SK-N-SH treated with all-trans-retinoic acid at 6 μM for 48 hours (cell line): ENCODE results near the gene KDM6B.

Experiments used
- ATAC-seq: fragments of 200-7000 bp; cut with Tn5 transposase; 3 replicates; pipeline ENCODE4 v1.9.1; 2020; ENCODE audit warnings: mild to moderate bottlenecking, moderate library complexity
- ARNTL ChIP-seq: fragments of 450-650 bp; formaldehyde crosslinking; IDR thresholded peaks from 2 replicates; pipeline ENCODE4 v1.5.0; 2020; ENCODE audit warnings: low read depth, mild to moderate bottlenecking, moderate library complexity, borderline replicate concordance
- BACH2 ChIP-seq: fragments of 250-450 bp; sonication (Bioruptor Pico); IDR thresholded peaks from 2 replicates; pipeline ENCODE4 v1.9.0; 2021; ENCODE audit warnings: mild to moderate bottlenecking, borderline replicate concordance
- ESRRG ChIP-seq: fragments of 250-450 bp; sonication (Bioruptor Pico); IDR thresholded peaks from 2 replicates; pipeline ENCODE4 v1.6.1; 2021; ENCODE audit warnings: mild to moderate bottlenecking
- PPARA ChIP-seq: fragments of 250-450 bp; sonication (Bioruptor Pico); IDR thresholded peaks from 2 replicates; pipeline ENCODE4 v1.5.0; 2020; ENCODE audit warnings: mild to moderate bottlenecking, borderline replicate concordance
- RARB ChIP-seq: fragments of 250-450 bp; sonication (Bioruptor Pico); IDR thresholded peaks from 2 replicates; pipeline ENCODE4 v1.8.0; 2021; ENCODE audit warnings: mild to moderate bottlenecking, moderate library complexity
- SNAI2 ChIP-seq: fragments of 250-450 bp; sonication (Bioruptor Pico); IDR thresholded peaks from 2 replicates; pipeline ENCODE4 v1.5.0; 2020; ENCODE audit warnings: mild to moderate bottlenecking, moderate library complexity
- TOX ChIP-seq: fragments of 250-450 bp; sonication (Bioruptor Pico); IDR thresholded peaks from 2 replicates; pipeline ENCODE4 v1.8.0; 2021; ENCODE audit warnings: mild to moderate bottlenecking, moderate library complexity, borderline replicate concordance
- ZC3H10 ChIP-seq: fragments of 250-450 bp; sonication (Bioruptor Pico); IDR thresholded peaks from 2 replicates; pipeline ENCODE4 v1.5.1; 2021; ENCODE audit warnings: mild to moderate bottlenecking, moderate library complexity
- ZFP30 ChIP-seq: fragments of 450-650 bp; formaldehyde crosslinking; IDR thresholded peaks from 2 replicates; pipeline ENCODE4 v1.5.0; 2022; ENCODE audit warnings: mild to moderate bottlenecking, moderate library complexity
- ZNF565 ChIP-seq: fragments of 450-650 bp; formaldehyde crosslinking; conservative IDR thresholded peaks from 2 replicates; pipeline ENCODE4 v1.5.0; 2020; ENCODE audit warnings: low read depth, mild to moderate bottlenecking, moderate library complexity
- TF ChIP-seq, protein P1 (sequence below): fragments of 250-450 bp; sonication (Bioruptor Pico); IDR thresholded peaks from 2 replicates; pipeline ENCODE4 v1.5.0; 2020; ENCODE audit warnings: mild to moderate bottlenecking, moderate library complexity
- TF ChIP-seq, protein P2 (sequence below): fragments of 250-450 bp; sonication (Bioruptor Pico); IDR thresholded peaks from 2 replicates; pipeline ENCODE4 v1.8.0; 2020; ENCODE audit warnings: mild to moderate bottlenecking, moderate library complexity, borderline replicate concordance
- TF ChIP-seq, protein P3 (sequence below): fragments of 250-450 bp; sonication (Bioruptor Pico); IDR thresholded peaks from 2 replicates; pipeline ENCODE4 v1.5.1; 2021; ENCODE audit warnings: mild to moderate bottlenecking, moderate library complexity
- TF ChIP-seq, protein P4 (sequence below): fragments of 250-450 bp; sonication (Bioruptor Pico); IDR thresholded peaks from 2 replicates; pipeline ENCODE4 v1.5.1; 2020; ENCODE audit warnings: low read depth, mild to moderate bottlenecking, moderate library complexity
- TF ChIP-seq, protein P5 (sequence below): fragments of 250-450 bp; sonication (Bioruptor Pico); IDR thresholded peaks from 2 replicates; pipeline ENCODE4 v1.8.0; 2021; ENCODE audit warnings: low read depth, mild to moderate bottlenecking, moderate library complexity, borderline replicate concordance

KDM6B gene

DNA sequence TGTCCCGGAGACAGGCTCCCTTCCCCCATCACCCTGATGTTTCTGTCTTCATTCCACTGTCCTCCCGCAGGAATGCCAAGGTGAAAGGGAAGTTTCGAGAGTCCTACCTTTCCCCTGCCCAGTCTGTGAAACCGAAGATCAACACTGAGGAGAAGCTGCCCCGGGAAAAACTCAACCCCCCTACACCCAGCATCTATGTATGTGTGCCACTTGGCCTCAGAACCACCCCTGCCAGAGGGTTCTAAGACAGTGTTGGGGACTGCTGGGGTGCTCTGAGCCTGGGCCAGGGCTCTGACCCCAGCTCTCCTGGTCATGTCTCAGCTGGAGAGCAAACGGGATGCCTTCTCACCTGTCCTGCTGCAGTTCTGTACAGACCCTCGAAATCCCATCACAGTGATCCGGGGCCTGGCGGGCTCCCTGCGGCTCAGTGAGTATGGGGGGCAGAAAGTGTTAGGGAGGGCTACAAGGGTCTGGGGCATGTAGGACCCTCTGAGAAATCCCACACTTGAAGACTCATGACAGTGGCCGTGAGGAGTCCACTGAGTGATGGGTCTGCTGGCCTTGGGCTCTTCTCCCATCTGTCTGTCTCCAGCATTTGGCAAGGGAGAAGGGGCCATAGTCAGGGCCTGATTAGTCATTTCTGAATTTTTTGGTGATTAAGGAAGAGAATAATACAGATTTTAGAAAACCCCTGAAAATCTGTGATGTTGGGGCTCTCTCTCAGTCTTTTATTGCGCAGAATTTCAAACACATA lies 15.9 kb downstream of the KDM6B start:
- no peak for ATAC-seq
- TF ChIP-seq SNAI2 = no peak
- no peak for TF ChIP-seq RARB
- no peak for TF ChIP-seq ZFP30
- no peak for TF ChIP-seq BACH2 (CRISPR knock-in tag)
- TF ChIP-seq, protein P1, sequence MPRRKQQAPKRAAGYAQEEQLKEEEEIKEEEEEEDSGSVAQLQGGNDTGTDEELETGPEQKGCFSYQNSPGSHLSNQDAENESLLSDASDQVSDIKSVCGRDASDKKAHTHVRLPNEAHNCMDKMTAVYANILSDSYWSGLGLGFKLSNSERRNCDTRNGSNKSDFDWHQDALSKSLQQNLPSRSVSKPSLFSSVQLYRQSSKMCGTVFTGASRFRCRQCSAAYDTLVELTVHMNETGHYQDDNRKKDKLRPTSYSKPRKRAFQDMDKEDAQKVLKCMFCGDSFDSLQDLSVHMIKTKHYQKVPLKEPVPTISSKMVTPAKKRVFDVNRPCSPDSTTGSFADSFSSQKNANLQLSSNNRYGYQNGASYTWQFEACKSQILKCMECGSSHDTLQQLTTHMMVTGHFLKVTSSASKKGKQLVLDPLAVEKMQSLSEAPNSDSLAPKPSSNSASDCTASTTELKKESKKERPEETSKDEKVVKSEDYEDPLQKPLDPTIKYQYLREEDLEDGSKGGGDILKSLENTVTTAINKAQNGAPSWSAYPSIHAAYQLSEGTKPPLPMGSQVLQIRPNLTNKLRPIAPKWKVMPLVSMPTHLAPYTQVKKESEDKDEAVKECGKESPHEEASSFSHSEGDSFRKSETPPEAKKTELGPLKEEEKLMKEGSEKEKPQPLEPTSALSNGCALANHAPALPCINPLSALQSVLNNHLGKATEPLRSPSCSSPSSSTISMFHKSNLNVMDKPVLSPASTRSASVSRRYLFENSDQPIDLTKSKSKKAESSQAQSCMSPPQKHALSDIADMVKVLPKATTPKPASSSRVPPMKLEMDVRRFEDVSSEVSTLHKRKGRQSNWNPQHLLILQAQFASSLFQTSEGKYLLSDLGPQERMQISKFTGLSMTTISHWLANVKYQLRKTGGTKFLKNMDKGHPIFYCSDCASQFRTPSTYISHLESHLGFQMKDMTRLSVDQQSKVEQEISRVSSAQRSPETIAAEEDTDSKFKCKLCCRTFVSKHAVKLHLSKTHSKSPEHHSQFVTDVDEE (CRISPR knock-in tag) = no peak
- TF ChIP-seq, protein P2, sequence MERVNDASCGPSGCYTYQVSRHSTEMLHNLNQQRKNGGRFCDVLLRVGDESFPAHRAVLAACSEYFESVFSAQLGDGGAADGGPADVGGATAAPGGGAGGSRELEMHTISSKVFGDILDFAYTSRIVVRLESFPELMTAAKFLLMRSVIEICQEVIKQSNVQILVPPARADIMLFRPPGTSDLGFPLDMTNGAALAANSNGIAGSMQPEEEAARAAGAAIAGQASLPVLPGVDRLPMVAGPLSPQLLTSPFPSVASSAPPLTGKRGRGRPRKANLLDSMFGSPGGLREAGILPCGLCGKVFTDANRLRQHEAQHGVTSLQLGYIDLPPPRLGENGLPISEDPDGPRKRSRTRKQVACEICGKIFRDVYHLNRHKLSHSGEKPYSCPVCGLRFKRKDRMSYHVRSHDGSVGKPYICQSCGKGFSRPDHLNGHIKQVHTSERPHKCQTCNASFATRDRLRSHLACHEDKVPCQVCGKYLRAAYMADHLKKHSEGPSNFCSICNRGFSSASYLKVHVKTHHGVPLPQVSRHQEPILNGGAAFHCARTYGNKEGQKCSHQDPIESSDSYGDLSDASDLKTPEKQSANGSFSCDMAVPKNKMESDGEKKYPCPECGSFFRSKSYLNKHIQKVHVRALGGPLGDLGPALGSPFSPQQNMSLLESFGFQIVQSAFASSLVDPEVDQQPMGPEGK (CRISPR knock-in tag) = no peak
- TF ChIP-seq ZC3H10 (CRISPR knock-in tag) = no peak
- TF ChIP-seq, all 23 proteins: peak for 0

DNA sequence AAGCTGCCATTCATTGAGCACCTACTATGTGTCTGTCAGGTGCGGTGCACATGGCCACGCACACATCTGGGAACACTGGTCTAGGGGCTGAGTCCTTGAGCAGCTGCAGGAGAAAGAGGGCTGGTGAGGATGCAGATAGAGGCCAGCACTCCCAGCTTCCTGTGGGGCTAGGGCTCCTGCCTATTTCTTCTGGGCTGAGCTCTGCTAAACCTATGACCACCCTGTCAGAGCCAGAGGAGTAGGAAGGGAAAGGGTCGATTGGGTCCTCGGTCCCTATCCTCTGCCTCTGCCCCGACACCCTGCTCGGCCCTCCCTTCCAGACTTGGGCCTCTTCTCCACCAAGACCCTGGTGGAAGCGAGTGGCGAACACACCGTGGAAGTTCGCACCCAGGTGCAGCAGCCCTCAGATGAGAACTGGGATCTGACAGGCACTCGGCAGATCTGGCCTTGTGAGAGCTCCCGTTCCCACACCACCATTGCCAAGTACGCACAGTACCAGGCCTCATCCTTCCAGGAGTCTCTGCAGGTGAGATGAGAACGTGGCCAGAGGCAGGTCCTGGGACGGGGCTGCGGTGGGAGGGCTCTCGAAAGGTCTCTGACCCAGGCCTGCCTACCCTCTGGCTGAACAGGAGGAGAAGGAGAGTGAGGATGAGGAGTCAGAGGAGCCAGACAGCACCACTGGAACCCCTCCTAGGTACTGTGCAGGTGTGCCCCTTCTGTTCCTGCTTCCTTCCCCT lies 16.9 kb downstream of the KDM6B start:
- no peak for TF ChIP-seq RARB
- ATAC-seq = peak; percentile 2; the same call in 1 of the 3 replicates

DNA sequence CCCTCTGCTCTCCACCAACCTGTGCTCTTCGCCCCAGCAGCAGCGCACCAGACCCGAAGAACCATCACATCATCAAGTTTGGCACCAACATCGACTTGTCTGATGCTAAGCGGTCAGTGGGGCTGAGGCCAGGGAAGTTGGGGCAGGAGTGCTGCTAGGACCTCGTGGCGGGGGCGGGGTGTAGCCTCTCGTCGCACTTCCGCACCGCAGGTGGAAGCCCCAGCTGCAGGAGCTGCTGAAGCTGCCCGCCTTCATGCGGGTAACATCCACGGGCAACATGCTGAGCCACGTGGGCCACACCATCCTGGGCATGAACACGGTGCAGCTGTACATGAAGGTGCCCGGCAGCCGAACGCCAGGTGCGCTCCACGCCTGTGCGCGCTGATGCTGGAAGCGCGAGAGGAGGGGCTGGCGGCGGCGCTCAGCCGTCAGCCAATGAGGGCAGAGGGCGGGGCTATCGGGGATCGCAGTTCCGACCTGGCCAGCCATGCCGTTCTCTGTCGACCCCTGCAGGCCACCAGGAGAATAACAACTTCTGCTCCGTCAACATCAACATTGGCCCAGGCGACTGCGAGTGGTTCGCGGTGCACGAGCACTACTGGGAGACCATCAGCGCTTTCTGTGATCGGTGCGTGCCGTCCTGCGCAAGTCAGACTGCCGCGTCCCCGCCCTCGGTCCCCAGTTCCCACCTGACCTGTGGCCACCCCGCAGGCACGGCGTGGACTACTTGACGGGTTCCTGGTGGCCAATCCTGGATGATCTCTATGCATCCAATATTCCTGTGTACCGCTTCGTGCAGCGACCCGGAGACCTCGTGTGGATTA lies 17.6 kb downstream of the KDM6B start:
- no peak for TF ChIP-seq ZNF565 (CRISPR knock-in tag)
- TF ChIP-seq ESRRG (CRISPR knock-in tag) = no peak
- TF ChIP-seq ARNTL (CRISPR knock-in tag) = no peak
- TF ChIP-seq, protein P3, sequence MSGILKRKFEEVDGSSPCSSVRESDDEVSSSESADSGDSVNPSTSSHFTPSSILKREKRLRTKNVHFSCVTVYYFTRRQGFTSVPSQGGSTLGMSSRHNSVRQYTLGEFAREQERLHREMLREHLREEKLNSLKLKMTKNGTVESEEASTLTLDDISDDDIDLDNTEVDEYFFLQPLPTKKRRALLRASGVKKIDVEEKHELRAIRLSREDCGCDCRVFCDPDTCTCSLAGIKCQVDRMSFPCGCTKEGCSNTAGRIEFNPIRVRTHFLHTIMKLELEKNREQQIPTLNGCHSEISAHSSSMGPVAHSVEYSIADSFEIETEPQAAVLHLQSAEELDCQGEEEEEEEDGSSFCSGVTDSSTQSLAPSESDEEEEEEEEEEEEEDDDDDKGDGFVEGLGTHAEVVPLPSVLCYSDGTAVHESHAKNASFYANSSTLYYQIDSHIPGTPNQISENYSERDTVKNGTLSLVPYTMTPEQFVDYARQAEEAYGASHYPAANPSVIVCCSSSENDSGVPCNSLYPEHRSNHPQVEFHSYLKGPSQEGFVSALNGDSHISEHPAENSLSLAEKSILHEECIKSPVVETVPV = no peak
- TF ChIP-seq, protein P4, sequence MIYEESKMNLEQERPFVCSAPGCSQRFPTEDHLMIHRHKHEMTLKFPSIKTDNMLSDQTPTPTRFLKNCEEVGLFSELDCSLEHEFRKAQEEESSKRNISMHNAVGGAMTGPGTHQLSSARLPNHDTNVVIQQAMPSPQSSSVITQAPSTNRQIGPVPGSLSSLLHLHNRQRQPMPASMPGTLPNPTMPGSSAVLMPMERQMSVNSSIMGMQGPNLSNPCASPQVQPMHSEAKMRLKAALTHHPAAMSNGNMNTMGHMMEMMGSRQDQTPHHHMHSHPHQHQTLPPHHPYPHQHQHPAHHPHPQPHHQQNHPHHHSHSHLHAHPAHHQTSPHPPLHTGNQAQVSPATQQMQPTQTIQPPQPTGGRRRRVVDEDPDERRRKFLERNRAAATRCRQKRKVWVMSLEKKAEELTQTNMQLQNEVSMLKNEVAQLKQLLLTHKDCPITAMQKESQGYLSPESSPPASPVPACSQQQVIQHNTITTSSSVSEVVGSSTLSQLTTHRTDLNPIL (CRISPR knock-in tag) = no peak
- TF ChIP-seq TOX (CRISPR knock-in tag) = no peak
- TF ChIP-seq SNAI2 = no peak
- TF ChIP-seq, protein P5, sequence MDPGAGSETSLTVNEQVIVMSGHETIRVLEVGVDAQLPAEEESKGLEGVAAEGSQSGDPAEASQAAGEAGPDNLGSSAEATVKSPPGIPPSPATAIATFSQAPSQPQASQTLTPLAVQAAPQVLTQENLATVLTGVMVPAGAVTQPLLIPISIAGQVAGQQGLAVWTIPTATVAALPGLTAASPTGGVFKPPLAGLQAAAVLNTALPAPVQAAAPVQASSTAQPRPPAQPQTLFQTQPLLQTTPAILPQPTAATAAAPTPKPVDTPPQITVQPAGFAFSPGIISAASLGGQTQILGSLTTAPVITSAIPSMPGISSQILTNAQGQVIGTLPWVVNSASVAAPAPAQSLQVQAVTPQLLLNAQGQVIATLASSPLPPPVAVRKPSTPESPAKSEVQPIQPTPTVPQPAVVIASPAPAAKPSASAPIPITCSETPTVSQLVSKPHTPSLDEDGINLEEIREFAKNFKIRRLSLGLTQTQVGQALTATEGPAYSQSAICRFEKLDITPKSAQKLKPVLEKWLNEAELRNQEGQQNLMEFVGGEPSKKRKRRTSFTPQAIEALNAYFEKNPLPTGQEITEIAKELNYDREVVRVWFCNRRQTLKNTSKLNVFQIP (CRISPR knock-in tag) = no peak
- ATAC-seq = peak; percentile 84

DNA sequence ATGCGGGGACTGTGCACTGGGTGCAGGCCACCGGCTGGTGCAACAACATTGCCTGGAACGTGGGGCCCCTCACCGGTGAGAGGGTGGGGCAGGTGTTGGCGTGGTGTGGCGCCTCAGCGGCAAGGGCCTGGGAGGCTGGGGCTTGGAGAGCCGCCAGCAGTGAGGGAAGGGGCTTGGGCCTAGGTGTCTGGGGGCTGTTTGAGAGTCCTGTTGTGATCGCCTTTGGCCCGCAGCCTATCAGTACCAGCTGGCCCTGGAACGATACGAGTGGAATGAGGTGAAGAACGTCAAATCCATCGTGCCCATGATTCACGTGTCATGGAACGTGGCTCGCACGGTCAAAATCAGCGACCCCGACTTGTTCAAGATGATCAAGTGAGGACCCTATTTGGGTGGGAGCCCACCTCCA lies 18.2 kb downstream of the KDM6B start:
- no peak for ATAC-seq
- no peak for TF ChIP-seq PPARA (CRISPR knock-in tag)
